GM18507 (cell line): ENCODE data around the gene NOPCHAP1.
"Not testable (repeated sequence)": the region's sequence is repeated elsewhere in the genome, so short reads cannot be mapped to it uniquely, and the experiment has no call there.

Source experiments
- DNase-seq: peaks from one replicate; pipeline ENCODE4 v3.0.0; 2011; ENCODE audit warnings: low read depth; ENCODE audit not compliant: insufficient read length; ENCODE audit errors: extremely low spot score
- FAIRE-seq: peaks from 2 replicates; lab custom pipeline; 2011; peaks lifted over from hg19 to GRCh38; lab: Jason Lieb, UNC

The NOPCHAP1 gene

DNA sequence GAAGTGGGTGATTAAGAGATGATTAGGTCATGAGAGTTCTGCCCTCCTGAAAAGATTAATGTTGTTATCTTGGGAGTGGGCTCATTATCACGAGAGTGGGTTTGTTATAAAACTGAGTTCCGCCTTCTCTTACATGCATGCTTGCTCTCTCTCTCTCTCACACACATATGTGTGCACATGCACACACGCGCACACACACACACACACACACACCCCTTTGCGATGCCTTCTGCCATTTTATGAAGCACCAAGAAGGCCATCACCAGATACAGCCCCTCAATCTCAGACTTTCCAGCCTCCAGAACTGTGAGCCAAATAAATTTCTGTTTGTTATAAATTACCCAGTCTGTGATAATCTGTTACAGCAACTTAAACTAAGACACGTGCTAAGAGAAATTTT is 22.4 kb upstream of the NOPCHAP1 start:
- FAIRE-seq (no peak), DNase-seq (no peak)

GRCh38 chr12:104964167-104964855 is 21.8 kb upstream of the NOPCHAP1 start:
- no peak for DNase-seq
- FAIRE-seq = no peak

- FAIRE-seq (no peak), DNase-seq (no peak)
These were observed 21.3 kb upstream of the NOPCHAP1 start for GRCh38 chr12:104964856-104965205.

GRCh38 chr12:104966677-104967076 is 19.4 kb upstream of the NOPCHAP1 start:
- FAIRE-seq (peak; percentile 79), DNase-seq (no peak)

DNA sequence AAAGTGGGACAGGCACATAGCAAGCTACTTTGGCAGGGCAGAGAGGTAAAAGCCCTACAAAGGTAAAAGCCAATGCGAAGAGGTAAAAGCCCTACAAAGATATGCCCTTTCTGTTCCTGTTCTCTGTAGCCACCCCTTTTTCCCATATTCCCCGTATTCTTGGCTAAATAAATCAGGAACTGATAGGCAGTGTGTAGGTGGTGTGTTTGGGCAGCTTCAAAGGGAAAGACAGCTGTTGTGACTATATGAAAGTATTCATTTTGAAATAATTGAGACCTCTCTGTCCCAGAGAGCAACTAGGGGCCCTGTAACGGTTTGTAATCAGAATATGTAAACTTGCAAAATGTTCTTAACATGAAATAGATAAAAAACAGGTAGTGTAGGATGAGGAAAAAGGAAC is 16.8 kb upstream of the NOPCHAP1 start:
- FAIRE-seq (no peak), DNase-seq (no peak)

GRCh38 chr12:104971306-104971705 is 14.8 kb upstream of the NOPCHAP1 start:
- no peak for FAIRE-seq
- DNase-seq = no peak

GRCh38 chr12:104973250-104973649 is 12.9 kb upstream of the NOPCHAP1 start:
- no peak for DNase-seq
- no peak for FAIRE-seq

DNA sequence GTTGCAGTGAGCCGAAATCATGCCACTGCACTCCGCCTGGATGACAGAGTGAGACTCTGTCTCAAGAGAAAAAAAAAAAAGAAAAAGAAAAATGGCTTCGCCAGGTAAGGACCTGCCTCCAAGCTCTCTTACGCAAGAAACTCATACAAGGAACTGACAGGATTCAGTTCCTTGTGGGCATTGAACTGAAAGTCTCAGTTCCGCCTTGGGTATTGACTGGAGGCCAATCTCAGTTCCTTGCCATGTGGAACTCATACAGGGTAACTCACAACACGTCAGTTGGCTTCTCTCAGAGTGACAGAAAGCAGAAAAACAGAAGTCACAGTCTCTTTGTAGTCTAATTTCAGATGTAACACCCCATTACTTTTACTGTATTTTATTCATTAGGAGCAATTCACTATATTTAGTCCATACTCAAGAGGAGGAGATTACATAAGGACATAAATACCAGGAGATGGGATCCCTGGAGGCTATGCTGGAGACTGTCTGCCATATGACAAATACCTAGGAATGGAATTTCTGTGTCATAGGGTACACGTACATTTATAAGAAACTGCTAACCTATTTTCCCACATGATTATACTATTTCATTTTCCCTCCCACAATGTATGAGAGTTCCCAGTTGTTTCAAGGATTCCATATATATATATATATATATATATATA is 11.4 kb upstream of the NOPCHAP1 start:
- peak; percentile 28 for DNase-seq
- FAIRE-seq = peak; percentile 96

GRCh38 chr12:104975587-104976343 is 10.4 kb upstream of the NOPCHAP1 start:
- DNase-seq (no peak), FAIRE-seq (no peak)

DNA sequence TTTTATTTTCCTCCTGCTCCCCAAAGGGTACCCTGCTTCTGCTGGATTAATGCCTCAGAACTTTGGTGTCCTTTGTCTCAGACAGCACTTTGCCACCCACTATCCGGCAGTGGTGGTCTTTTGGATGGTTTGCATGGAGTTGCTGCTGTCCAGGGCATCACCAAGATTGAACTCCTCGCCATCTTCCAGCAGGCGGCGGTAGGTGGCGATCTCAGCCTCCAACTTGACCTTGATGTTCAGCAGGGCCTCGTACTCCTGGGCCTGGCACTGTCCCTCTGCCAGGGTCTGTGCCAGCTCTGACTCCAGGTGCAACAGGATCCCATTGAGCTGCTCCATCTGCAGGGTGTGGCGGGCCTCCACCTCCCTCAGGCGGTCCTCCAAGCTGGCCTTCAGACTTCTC is 9.4 kb upstream of the NOPCHAP1 start:
- FAIRE-seq = no peak
- DNase-seq = no peak

DNA sequence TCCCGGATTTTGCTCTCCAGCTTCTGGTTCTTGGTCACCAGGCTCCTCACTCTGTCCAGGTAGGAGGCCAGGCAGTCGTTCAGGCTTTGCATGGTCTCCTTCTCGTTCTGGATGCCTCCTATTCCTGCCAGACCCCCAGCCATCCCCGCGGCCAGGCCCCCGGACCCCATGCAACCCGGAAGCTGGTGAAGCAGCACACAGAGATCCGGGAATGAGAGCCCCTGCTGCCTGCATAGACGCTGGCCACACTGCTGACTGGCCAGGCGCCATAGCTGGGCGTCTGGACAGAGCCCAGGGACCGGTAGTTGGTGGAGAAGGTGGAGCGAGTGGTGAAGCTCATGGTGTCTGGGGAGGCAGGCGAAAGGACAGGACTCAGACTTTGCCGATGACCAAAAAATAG is 8.4 kb upstream of the NOPCHAP1 start:
- not testable (repeated sequence) for DNase-seq, FAIRE-seq

- no peak for FAIRE-seq
- DNase-seq = no peak
These were observed 910 bp upstream of the NOPCHAP1 start for GRCh38 chr12:104985206-104985605.

- FAIRE-seq (no peak), DNase-seq (no peak)
These were observed 4.8 kb downstream of the NOPCHAP1 start for GRCh38 chr12:104990950-104991349.

GRCh38 chr12:104991565-104992128 is 5.5 kb downstream of the NOPCHAP1 start:
- no peak for DNase-seq
- FAIRE-seq = no peak

DNA sequence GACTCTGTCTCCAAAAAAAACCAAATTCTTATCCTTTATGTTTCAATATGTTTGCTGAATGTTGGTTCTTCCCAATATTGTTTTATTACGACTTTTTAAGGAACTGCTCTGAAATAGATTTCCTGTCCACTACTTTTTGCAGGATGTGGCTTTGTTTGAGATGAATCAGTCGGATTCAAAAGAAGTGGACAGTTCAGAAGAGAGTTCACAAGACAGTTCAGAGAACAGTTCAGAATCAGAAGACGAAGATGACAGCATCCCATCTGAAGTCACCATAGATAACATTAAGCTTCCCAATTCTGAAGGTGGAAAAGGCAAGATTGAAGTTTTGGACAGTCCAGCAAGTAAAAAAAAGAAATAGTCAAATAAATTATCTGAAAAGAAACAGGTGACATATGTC is 8.2 kb downstream of the NOPCHAP1 start:
- FAIRE-seq (no peak), DNase-seq (no peak)

- no peak for DNase-seq
- no peak for FAIRE-seq
These were observed 11.4 kb downstream of the NOPCHAP1 start for GRCh38 chr12:104997541-104997940.

DNA sequence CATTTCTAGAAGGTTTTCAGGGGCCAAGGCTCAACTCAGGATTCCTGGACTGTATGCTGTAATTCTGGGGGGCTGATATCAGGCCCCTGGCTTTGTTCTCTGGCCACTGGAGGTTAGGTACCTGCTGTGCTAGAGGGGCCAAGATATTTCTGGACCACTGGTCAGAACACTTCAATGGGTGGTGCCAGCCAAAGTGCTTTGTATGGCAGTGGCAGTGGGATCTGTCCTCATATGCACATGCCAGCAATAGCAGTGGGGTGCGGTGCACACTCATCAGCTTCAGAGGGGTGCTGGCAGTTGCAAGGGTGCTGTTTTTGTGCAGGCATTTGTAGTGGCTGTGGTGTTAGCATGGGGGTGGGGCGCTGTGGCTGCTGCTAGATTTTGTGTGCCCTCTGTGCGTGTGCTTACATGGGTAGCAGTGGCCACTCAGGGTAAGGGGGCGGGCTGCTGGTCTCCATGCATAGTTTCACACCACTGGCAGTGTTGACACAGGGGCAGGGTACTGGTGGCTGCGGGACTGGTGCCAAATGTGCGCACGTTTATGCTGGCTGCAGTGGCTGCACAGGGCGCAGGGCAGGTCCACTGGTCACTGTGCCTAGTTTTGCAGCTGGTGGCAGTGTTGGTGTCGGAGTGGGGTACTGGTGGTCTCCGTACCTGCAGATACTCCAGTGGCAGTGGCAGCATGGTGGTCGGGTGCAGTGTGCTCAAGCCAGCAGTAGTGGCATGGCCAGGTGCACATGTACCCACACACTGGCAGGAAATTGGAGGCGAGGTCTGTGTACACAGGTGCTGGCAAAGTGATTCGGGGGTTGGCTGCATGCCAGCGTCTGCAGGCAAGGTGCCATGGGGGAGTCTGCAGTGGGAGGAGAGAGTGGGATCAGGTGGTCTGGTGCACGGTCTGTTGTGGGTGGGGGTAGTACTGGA is 12.6 kb downstream of the NOPCHAP1 start:
- FAIRE-seq (no peak), DNase-seq (no peak)

DNA sequence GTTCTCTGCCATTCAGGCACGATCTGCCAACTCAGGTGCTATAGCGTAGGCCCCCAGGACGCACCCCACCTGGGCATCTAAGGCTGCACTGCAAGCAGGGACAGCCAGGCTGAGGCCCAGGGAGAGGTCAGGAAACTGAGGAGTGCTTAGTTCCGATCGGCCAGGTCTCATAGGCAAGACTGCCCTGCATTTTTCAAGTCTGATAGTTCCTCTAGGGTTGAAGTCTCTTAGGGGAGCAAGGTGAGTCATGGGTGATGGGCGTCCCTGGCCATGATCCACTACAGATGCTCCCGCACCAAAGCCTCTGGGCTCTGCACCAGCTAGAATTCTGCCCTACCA is 13.2 kb downstream of the NOPCHAP1 start:
- FAIRE-seq (no peak), DNase-seq (no peak)

DNA sequence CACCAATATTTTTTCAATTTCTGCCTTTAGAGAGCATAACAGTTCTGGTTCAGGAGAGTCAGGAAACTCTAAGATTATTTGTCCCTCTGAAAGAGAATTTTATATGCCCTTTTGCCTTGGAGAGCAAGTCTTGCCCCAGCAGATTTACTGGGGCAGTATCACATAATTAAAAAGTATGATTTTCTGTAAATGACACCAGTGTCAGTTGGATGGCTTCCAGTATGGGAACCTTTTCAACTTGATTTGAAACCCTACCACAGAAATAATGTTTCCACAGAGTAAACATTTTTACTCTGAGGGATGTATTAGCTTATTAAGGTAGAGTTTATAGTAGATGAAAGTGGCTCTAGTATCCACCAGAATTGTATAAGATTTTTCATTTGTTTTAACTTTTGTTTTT is 15.4 kb downstream of the NOPCHAP1 start:
- no peak for FAIRE-seq
- no peak for DNase-seq

- no peak for DNase-seq
- no peak for FAIRE-seq
These were observed 27.8 kb downstream of the NOPCHAP1 start for GRCh38 chr12:105013892-105014291.
